ENCODE results near the gene KRT77. TPM values are rescaled to one million over a fixed set of nuclear protein-coding genes. Genes with fewer than 3 reads are reported as not detected.
"Not testable (repeated sequence)": the region's sequence is repeated elsewhere in the genome, so short reads cannot be mapped to it uniquely, and the experiment has no call there.

The KRT77 gene
- total RNA-seq, 2 donors from 2014 or later: not detected

DNA sequence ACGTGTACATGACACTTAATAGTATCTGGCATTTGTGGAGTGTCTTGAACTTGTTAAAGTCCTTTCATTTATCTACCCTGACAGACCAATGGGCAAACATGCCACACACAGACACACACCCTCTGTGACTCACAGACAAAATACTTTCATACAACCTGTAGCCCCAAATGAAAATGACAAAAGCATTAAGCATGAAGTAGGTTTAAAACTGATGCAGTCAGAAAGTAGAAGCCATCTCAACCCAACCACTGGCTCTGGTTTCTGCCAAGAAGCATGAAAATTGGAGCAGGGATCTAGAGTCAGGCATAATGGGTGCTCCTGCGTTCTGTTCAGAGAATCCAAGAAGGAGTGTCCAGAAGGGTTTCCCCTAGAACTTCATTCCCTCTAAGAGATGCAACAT, 23.1 kb upstream of the KRT77 start:
- no peak for DNase-seq (ENCODE audit: low spot score)
- intact Hi-C loops (cut with DNase I): no loop called here

DNA sequence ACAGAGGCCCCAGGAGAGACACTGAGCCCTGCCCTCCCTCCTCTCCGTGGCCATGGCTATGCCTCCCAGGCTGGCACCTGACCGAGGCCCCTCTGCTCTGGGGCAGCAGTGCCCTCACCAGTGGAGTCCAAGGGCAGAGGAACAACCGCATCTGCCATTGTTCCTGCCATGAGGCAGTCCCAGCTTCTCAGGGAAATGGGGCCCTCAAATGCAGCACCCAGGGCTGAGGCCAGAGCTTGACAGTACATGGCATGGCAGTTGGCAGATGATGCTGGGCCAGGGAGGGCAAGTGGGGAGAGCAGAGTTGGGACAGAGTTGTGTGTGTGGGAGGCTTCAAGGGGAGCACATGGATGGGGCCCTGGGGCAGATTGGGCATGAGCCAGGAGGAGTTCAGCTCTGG, 21.1 kb upstream of the KRT77 start:
- intact Hi-C loops (cut with DNase I): no loop called here
- no peak for DNase-seq (ENCODE audit: low spot score)

DNA sequence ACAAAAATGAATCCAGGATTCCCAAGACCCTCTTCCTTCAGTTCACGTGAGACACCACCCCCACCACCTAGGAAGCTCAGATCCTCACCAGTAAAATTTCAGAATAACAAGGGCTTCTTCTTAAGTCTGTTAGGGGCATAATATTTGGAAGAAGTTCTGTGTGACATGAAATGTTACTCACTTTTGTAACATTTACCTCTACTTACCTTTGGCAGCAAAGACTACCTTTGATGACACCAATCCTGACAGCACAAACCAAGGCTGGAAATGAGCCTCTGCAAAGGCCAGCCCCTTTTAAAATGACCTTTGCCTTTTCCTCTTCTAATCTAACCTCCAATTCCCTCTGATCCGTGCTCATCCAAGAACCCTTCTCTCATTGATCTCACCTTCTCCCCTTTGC, 19.4 kb upstream of the KRT77 start:
- intact Hi-C loops (cut with DNase I): no loop called here
- DNase-seq (ENCODE audit: low spot score): no peak

DNA sequence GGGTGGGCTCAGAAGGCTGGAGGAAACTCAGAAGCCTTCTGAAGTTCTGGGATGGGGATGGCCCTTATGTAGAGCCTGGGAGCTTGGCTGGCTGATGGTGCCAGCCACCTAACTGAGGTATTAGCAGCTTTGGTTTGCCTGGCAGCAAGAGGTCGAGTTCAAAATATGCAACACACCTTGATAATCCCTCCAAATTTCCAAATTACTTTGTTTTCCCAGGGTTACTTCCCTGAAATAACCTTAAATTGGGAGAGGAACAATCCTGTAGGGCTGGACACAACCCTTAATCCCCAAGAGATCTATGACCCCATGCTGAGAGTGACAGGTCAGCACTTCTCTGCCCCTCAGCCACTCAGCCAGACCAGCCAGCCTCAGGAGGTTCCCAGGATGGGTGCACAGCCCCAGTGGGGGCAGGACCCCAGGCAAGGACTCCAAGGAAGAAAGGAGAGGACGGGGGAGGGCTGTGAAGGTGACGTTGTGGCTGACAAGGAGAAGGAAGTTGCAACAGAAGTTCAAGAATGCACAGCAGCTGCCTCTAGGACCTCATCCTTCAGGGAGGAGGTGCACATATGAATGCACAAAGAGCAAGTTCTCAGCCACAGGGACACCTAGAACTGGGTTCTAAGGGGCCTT, 18.6 kb upstream of the KRT77 start:
- intact Hi-C loops (cut with DNase I): no loop called here

DNA sequence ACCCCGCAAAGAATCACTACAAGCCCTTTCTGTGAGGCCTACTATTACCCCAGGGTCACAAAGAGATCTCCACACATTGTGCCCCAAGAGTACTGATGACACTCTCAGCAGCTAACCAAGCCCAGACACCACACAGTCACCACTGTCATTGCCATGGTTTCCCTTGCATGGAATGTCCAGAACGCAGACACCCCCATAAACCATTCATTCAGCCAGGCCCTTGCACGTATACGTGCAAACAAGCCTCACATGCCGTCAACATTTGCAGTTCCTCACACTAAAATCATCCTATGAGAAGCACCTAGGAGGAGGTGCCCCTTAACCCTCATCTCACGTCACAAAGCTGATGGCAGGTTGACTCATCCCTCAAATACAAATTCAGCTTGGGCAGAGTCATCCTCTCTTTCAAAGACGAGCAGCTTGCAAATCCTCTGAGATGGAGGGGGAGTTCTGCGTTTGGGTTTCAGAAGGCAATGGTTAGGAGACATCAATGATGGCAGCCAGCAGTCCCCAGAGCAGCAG, 17.1 kb upstream of the KRT77 start:
- DNase-seq (ENCODE audit: low spot score): peak; percentile 13
- intact Hi-C loops (cut with DNase I): no loop called here

More for the DNA sequence above, 18.6 kb upstream of the KRT77 start:
- no peak for DNase-seq (ENCODE audit: low spot score)

DNA sequence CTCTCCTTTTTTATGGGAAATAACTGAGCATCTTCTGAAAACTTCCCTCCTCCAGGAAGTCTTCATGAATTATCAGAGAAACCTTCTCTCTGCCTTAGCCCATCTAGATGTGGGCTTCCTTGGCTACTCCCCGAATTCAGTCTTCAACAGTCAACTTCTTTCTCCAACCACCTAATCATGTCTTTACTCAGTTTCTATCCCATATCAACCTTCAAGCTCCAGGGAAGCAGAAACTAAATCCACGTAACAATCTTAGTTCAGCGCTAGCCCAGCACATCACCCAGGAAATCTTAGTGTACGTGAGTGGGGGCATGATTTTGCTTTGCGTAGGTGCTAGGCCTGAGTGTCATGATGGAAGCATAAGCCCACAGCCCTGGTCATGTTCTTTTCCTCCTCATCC, 12.7 kb upstream of the KRT77 start:
- DNase-seq (ENCODE audit: low spot score): no peak
- intact Hi-C loops (cut with DNase I): loop anchor here in 1 of 2 donors (1.0 kb wide), 1 partner anchor 42 kb away; no protein-coding TSS in a partner anchor

DNA sequence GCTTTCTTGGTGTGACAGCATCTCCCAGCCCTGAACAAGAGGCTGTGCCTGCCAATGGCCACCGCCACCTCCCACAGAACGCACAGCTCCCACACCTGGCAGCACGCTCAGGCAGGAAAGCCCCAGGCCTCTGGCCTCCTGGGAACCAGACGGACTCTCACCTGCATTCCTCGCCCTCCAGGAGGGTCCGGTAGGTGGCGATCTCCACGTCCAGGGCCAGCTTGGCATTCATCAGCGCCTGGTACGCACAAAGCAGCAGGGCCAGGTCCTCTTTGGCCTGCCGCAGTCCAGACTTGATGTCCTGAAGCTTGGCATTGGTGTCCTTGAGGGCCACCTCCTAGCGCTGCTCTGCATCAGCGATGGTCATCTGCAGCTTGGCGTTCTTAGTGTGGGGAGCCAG, 12.1 kb upstream of the KRT77 start:
- intact Hi-C loops (cut with DNase I): no loop called here
- peak; percentile 62 for DNase-seq (ENCODE audit: low spot score)

DNA sequence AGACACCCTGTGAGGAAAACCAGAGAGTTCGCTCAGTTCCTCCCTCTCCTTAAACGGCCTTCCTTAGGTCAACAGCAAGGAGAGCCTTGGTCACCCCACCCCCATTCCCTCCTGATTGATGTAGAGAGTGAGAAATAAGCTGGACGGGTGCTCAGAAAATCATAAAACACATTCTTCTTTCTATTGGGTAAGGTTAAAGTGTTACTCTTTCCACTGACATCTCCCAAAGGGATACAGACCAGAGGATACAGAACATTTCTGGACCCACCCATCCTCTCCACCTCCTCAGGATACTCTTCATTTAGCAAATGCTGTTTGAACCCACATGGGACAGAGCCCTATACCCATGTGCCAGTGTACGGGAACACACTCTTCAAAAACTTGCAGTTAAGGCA, 11.6 kb upstream of the KRT77 start:
- intact Hi-C loops (cut with DNase I): no loop called here
- no peak for DNase-seq (ENCODE audit: low spot score)

DNA sequence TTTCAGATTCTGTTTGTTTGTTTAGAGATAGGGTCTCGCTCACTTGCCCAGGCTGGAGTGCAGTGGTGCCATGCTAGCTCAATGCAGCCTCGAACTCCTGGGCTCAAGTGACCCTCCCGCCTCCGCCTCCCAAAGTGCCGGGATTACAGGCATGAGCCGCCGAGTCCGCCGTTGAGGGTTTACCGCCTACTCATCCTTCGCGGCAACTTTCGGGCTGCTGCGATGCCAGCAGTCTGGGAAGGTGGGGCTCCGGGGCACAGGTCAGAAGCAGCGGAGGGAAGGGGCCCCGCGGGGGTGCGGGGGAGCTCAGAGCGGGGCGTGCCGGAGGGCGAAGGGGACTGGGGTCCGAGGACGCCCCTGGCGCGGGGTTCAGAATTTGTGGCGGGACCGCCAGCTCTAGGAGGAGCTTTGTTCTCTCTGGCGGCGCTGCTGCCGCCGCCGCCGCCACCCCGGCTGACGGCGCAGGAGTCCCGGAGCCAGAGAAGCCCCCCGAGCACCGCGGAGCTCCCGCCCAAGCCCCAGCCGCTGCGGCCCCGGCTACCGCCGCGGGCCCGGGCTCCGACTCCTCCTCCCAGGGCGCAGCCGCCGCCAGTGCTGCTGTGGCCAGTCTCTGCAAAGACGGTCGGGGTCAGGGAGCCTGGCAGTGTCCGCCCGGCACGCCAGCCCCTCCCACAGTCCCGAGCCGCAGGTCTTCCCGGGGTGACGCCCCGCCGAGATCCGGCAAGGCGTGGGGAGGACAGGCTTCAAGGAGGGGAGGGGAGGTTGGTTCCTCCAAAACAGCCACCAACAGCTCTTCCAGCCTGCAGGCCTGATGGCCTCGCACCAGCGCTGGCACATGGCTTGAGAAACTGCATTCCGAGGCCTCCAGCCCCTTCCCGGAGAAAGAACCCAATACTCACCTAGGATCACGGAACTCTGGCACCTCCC, 10.9 kb upstream of the KRT77 start:
- intact Hi-C loops (cut with DNase I): no loop called here
- DNase-seq (ENCODE audit: low spot score): peak; percentile 68

DNA sequence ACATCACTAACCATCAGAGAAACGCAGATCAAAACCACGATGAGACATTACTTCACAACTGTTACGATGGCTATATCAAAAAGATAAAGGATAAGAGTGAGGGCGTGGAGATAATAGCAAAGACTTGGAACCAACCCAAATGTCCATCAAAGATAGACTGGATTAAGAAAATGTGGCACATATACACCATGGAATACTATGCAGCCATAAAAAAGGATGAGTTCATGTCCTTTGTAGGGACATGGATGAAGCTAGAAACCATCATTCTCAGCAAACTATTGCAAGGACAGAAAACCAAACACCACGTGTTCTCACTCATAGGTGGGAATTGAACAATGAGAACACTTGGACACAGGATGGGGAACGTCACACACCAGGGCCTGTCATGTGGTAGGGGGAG, 8.8 kb upstream of the KRT77 start:
- intact Hi-C loops (cut with DNase I); DNase-seq (ENCODE audit: low spot score): not testable (repeated sequence)

DNA sequence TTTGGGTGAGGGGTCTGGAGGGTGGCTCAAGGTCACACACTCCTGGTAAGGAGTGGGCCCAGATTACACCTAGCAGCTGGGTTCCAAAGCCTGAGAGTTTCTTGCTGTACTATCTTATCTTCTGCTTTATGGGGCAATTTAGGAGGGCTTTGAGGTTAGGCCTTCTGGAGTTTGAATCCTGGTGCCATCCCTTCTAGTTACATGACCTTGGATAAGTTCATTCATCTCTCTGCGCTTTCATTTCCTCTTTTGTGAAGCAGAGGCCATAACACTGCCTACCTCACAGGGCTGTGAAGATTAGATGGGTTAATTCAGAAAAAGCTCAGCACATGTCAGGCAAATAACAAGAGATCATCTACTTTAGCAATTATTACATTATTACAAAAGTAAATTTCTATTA, 7.4 kb upstream of the KRT77 start:
- DNase-seq (ENCODE audit: low spot score): no peak
- intact Hi-C loops (cut with DNase I): no loop called here

DNA sequence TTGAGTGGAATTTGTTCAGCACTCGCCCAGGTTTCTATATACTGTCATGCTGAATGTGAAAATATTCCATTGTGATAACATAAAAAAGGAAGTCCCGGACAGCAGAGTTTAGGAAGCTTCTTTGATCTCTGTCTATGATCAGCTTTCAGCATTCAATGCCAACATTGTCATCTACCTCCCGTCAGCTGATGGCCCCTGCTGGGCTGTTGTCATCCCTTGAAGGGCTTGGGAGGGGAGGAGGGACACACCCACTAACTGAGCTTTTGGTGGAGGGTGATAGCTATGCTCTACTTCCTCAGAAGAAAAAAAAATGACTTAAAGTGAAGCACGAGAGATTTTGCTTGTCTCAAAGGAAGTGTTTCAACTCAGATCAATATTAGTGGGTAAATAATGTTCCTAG, 4.7 kb upstream of the KRT77 start:
- intact Hi-C loops (cut with DNase I): no loop called here
- no peak for DNase-seq (ENCODE audit: low spot score)

DNA sequence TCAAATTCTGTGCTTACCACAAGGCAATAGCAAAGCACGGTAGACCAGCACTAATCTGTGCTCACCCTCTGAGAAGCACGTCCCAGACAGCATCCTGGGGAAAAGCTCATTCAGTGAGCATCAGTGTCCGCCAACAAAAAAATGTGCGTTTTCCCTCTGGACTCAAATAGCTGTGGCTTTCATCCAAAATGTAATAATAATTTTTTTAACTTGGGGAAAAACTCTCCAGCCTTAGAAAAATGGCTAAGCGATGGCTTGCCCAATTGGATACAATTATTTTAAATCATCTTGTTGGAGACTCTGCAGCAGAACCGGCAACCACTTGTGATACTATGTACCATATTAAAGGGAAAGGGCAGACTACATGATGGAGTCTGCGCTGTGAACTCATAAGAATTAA, 1.1 kb upstream of the KRT77 start:
- DNase-seq (ENCODE audit: low spot score): no peak
- intact Hi-C loops (cut with DNase I): no loop called here

DNA sequence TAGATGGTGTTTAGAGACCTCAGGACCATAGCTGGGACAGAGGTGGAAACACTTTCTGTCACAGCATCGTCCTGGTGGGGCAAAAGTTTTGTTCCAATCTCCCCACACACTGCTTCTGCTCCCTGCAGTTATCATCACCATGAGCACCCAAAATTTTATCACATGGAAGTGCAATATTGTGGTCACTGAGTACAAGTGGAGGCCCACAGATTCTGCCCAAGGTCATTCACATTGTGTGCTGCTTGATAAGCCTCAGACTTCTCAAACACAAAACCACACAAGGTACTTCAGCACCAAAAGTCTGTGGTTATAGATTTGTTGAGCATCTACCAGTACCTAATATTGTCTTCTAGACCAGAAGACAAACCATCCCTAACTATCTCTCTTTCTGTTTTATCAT, 554 bp upstream of the KRT77 start:
- no peak for DNase-seq (ENCODE audit: low spot score)

DNA sequence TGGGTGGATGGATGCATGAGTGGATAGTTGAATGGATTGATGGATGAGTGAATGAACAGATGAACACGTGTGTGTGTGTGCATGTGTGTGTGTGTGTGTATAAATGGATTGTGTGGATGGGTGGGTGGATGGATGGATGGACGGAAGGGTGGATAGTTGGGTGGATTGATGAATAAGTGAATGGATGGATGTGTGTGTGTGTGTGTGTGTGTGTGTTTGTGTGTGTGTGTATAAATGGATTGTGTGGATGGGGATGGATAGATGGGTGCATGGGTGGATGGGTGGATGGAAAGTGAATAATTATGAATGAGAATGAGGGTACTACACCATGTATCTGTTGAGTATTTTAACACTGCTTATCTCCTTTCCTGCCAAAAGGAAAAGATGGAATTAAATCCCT, 986 bp downstream of the KRT77 start:
- DNase-seq (ENCODE audit: low spot score): no peak
- intact Hi-C loops (cut with DNase I): no loop called here

More for the DNA sequence above, 554 bp upstream of the KRT77 start:
- intact Hi-C loops (cut with DNase I): no loop called here

DNA sequence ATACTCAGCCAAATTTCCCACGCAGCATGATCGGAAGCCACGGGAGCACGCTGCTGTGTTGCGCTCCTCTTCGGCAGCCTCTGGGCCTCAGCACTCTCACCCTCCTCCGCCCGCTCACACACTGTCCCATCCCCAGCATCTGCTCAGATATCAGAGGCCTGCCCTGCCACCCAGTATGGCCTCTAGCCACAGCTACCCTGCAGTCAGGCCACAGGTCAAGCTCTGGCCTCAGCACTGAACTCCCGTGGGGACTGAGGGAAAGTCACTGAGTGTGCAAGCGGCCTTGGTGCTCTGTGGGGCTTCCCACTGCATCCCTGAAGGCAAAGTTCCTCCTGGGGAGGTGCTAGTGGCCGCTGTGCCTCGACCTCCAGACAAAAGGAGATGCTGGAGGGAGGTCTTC, 2.0 kb downstream of the KRT77 start:
- peak; percentile 64 for DNase-seq (ENCODE audit: low spot score)
- intact Hi-C loops (cut with DNase I): no loop called here

DNA sequence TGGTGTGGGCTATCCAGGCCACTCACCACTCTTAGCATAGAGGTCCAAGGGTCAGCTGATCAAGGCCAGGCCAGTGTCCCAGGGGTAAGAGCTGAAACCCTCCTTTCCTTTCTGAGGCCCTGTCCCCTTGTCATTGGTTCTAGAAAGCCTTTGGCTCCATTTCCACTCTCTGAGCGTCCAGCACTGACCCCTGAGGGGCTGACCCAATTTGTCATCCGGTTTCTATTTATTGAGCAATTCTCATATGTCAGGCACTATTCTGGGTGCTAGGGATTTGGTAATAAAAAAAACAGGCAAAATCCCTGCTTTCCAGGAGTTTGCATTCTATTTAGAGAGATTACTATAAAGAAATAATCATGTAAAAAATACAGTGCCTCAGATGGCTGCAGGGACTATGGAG, 3.4 kb downstream of the KRT77 start:
- intact Hi-C loops (cut with DNase I): no loop called here
- peak; percentile 11 for DNase-seq (ENCODE audit: low spot score)

DNA sequence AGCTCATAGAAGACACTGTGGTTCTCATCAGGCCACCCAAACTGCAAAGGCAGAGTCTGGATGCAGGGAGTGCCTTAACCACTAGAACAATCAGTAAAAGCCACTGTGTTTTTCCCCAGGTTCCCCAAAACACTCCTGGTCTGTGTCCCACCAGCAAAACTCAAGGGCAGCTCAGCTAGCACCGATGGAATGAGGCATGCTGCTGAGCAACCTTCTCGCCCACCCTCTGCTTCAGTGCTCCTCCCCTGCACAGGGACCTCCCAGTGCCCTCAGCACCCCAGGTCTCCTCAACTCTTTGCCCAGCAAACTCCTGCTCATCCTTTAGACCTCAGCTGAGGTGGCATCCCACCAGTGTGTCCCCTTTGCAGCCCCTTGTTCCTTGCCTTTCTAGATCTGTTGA, 4.0 kb downstream of the KRT77 start:
- intact Hi-C loops (cut with DNase I): no loop called here

DNA sequence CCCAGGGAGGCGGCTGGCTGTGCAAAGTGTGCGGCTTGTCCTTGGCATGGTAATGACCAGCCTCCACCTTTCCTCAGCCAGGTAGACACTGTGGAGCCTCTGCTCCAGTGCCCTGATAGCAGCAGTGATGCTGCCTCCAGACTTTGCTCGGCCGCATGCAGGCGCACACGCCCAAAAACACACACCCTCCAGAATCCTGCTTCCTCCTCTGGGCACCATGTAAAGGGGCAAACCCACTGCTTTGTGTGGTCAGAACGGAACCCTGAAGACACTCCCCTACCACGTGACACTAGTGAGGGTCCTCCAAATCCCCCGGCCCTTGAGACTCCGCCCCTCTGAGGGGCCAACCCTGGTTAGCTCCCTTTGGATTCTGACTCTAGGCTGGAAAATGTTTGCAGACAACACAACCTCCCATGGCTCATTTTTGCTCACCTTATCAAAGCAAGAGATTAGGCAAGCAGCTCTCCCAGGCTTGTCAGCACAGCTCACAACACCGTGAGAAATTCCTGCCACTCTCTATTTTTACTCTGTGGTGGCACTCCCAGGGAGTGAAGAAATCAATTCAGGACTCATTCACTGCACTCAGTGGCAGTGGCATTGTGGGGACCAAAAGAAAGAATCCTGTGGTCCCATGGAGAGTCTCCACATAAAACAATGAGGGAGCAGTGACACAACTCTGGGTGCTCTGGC, 4.5 kb downstream of the KRT77 start:
- DNase-seq (ENCODE audit: low spot score): peak; percentile 48
- intact Hi-C loops (cut with DNase I): no loop called here

More for the DNA sequence above, 4.0 kb downstream of the KRT77 start:
- peak; percentile 56 for DNase-seq (ENCODE audit: low spot score)

DNA sequence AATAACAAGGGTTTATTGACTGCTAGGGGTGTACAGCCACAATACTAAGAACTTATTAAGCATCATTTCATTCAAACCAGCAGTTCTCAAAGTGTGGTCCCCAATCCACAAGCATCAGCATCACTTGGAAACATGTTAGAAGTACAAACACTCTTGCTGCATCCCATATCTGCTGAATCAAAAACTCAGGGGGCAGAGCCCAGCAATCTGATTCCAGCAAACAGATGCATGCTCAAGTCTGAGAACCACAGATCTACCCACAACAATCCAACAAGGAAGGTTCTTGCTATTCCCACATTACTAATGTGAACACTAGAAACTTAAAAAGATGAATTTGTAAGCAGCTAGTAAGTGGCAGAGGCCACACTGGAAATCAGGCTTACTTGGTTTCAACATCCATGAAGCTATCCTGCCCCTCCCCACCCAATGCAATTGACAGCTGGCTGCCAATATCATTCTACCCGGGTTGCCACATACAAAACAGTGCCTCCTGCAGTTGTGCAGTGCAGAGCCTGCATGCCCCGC, 6.2 kb downstream of the KRT77 start:
- intact Hi-C loops (cut with DNase I): no loop called here
- no peak for DNase-seq (ENCODE audit: low spot score)

All from posterior vena cava (tissue), 2 donors.